Mucosa of descending colon (tissue), 3 donors: ENCODE data around the gene MS4A1. TPM values are rescaled to one million over a fixed set of nuclear protein-coding genes. Genes with fewer than 3 reads are reported as not detected.

Experiments
- ATAC-seq: fragments of 200-7000 bp; cut with Tn5 transposase; one replicate; pipeline ENCODE4 v1.9.1; 2020; ENCODE audit warnings: mild to moderate bottlenecking, moderate library complexity
- DNase-seq, 3 donors: peaks; one replicate each; pipeline ENCODE4 v3.0.0-alpha.2; 2020
- H3K36me3 ChIP-seq: fragments of 200-600 bp; one replicate; pipeline ENCODE4 v1.8.0; 2021; ENCODE audit warnings: low read depth, mild to moderate bottlenecking
- H3K4me1 ChIP-seq: fragments of 200-600 bp; one replicate; pipeline ENCODE4 v1.8.0; 2021; ENCODE audit warnings: low read depth, mild to moderate bottlenecking
- H3K4me3 ChIP-seq: fragments of 200-600 bp; one replicate; pipeline ENCODE4 v1.8.0; 2021; ENCODE audit warnings: mild to moderate bottlenecking
- H3K9me3 ChIP-seq: fragments of 200-600 bp; one replicate; pipeline ENCODE4 v1.8.0; 2021; ENCODE audit warnings: mild to moderate bottlenecking
- intact Hi-C, 2 donors: fragments of 100-400 bp; cut with DNase I in 1 of 2; cut with micrococcal nuclease in 1 of 2; formaldehyde crosslinking; loops; one replicate each; pipeline versions ENCODE4 v1.11.0 to v1.11.1; 2022; cut with DNase I, micrococcal nuclease
- total RNA-seq, 3 donors: library from RNA; stranded (reverse); fragmentation: NEBNext Ultra II Directional in 2 of 3; extraction: Animal tissue kit (Norgen Biotek cat#: 25700) in 2 of 3; gene quantifications; one replicate each; pipeline versions ENCODE4 v1.2.1 to v1.2.4, GENCODE V29; 2021 to 2023
- TF ChIP-seq, protein P1 (sequence below): fragments of 200-600 bp; IDR thresholded peaks from one replicate; pipeline ENCODE4 v1.8.0; 2022; ENCODE audit warnings: antibody characterized with exemption, mild to moderate bottlenecking
- donor health status: DM: no; HTN: no; CAD: no; lungs with moderate emphysema.
- donor health status: DM: no; HTN: no; CAD: no.
- donor health status: DM: no; HTN: yes; CAD: no.

Gene MS4A1
- total RNA-seq, 3 donors from 2014 or later = 1.1 to 2.2 TPM; not detected in 1

DNA sequence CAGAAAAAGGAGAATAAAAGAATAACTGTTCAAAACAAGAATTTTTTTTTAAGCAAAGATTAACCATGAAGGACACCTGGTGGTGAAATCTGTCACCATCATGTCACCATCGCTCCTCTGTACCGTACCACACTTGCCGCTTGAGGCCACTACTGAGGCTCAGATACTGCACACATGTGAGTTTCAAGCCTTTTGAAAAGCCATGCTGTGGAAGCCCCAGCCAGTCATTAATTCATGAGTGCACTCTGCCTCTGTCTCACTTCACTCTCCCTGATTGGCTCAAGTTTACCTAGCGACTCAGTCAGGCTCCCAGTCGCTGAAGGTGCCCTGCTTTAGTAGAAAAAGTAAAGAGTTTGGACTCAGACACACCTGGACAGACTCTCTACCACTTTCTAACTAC is 30.3 kb downstream of the MS4A1 start:
- intact Hi-C loops = no loop called here
- Histone ChIP-seq H3K4me3 (no peak overlapping the region), H3K4me1 (no peaks in the 10 kb centered on the region), H3K9me3 (no peaks in the 10 kb centered on the region), H3K36me3 (no peaks in the 10 kb centered on the region)
- DNase-seq = peak in 1 of 3 donors; percentile 69
- peak; percentile 79 for ATAC-seq
- TF ChIP-seq, protein P1, sequence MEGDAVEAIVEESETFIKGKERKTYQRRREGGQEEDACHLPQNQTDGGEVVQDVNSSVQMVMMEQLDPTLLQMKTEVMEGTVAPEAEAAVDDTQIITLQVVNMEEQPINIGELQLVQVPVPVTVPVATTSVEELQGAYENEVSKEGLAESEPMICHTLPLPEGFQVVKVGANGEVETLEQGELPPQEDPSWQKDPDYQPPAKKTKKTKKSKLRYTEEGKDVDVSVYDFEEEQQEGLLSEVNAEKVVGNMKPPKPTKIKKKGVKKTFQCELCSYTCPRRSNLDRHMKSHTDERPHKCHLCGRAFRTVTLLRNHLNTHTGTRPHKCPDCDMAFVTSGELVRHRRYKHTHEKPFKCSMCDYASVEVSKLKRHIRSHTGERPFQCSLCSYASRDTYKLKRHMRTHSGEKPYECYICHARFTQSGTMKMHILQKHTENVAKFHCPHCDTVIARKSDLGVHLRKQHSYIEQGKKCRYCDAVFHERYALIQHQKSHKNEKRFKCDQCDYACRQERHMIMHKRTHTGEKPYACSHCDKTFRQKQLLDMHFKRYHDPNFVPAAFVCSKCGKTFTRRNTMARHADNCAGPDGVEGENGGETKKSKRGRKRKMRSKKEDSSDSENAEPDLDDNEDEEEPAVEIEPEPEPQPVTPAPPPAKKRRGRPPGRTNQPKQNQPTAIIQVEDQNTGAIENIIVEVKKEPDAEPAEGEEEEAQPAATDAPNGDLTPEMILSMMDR = no peak

DNA sequence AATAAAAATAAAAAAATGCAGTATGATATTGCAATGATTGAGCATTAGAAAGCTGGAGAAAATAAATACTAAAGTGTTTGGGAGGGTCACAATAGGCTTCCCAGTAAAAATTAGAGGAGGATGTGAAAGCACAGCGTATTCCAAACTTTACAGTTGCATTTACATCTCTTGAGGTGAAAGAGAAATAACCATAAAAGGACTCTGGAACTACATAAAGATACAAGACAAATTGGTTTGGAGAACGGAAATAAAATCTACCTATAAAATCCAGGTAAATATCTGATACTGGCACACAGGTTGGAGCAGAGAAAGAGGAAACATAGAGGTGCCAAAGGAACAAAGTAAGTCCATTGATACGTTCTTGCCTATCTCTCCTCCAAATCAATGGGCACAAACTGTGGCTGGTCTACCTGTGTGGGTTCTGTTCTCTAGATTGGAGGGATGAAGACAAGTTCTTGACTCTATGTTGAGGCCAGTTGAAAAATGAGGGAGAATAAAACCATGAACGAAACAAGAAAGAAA is 36.9 kb downstream of the MS4A1 start, which contains the start of gene MS4A12:
Gene MS4A12 (plus strand): TSS at position 291 of the 522 bp plus-strand sequence. CDS start 4,541 bp downstream, outside the sequence.
- intact Hi-C loops = no loop called here
- ATAC-seq = peak; percentile 92
- H3K4me3 ChIP-seq = no peak within 1 kb of the TSS

DNA sequence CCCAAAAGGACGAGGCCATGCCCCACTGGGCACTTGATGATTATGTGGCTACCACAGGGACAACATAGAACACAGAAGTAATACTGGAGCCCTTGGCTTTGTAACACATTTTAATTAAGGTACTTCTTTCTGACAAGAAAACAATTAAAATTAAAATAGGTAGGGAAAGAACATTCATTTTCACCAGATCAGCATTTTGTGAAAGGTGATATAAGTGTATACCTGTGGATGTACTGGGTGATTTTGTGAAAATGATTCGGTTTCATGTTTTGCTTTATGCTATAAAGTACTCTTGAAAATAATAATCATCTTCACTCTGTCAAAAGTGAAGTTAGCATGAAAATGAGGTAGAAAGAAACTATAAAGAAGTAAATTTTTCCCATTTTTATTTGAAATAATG is 37.8 kb downstream of the MS4A1 start:
- Histone ChIP-seq H3K9me3 (no peaks in the 10 kb centered on the region), H3K36me3 (no peaks in the 10 kb centered on the region), H3K4me1 (peaks cover 3% of the 10 kb centered on the region), H3K4me3 (no peak overlapping the region)
- intact Hi-C loops = no loop called here
- no peak for ATAC-seq
- DNase-seq = no peak
- TF ChIP-seq, protein P1 = no peak

More for the DNA sequence above, 36.9 kb downstream of the MS4A1 start, which contains the start of gene MS4A12:
- TF ChIP-seq, protein P1 = no peak
- H3K9me3 ChIP-seq = no peaks in the 10 kb centered on the region
- no peaks in the 10 kb centered on the region for H3K4me1 ChIP-seq
- no peak for DNase-seq
- H3K36me3 ChIP-seq = no peaks in the 10 kb centered on the region

GRCh38 chr11:60498399-60498798 is 42.8 kb downstream of the MS4A1 start:
- Histone ChIP-seq H3K4me3 (no peak overlapping the region), H3K36me3 (no peaks in the 10 kb centered on the region), H3K9me3 (no peaks in the 10 kb centered on the region), H3K4me1 (peaks cover 15% of the 10 kb centered on the region)
- intact Hi-C loops = no loop called here
- DNase-seq (no peak), ATAC-seq (peak; percentile 61)
- TF ChIP-seq, protein P1 = no peak

DNA sequence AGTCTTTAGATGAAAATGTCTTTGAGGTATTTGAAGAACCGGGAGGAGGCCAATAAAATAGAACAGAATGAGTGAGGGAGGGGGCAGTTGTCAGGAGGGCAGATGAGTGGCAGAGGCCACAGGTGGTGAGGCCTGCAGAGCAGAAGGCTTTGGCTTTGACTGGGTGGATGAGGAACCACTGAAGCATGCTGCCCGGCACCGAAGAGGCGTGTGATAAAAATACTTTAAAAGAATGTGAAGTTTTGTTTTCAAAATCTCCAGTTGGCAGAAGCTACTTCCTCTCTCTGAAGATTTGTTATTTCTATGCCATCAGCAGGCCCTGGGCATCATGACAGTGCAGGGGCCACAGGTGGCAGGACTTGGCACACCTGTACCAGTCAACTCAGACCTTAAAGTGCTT is 43.2 kb downstream of the MS4A1 start:
- no peaks in the 10 kb centered on the region for H3K36me3 ChIP-seq
- TF ChIP-seq, protein P1 = no peak
- peak; percentile 74 for ATAC-seq
- H3K4me1 ChIP-seq = peaks cover 17% of the 10 kb centered on the region
- no peak overlapping the region for H3K4me3 ChIP-seq
- peak; percentile 48 to 69 (median 54) for DNase-seq
- no peaks in the 10 kb centered on the region for H3K9me3 ChIP-seq
- intact Hi-C loops = no loop called here
